Measurements from ENCODE around the gene PRMT1. TPM values are rescaled to one million over a fixed set of nuclear protein-coding genes. Genes with fewer than 3 reads are reported as not detected.

The PRMT1 gene
- total and polyA plus RNA-seq, 9 of the 15 experiments (the other 6 are each of a cell fraction or from before 2014, with no cell fraction given) = 13.3 to 464 (median 326) TPM

DNA sequence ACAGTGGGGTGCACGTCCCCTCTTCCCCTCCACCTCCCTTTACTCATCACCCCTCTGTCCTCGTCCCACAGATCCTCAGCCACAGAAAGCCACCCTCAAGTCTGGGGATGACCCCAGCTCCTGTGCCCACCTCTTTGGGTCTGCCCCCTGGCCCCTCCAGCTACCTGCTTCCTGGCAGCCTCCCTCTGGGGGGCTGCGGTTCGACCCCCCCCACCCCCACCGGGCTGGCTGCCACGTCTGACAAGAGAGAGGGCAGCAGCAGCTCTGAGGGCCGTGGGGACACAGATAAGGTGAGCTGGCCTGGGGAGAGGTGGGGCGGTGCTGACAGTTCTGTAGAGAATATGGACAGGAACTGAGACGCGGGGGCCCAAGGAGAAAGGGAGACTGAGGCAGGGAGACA, 22.5 kb upstream of the PRMT1 start:
- Histone ChIP-seq H3K4me3 (no peak overlapping the region), H3K36me3 (ENCODE audit: control insufficient read depth, insufficient read depth, low read length) (peaks cover 89% of the 10 kb centered on the region; the same call in 2 of the 3 replicates), H3K79me2 (ENCODE audit: control insufficient read depth, insufficient read depth, low read length) (no peaks in the 10 kb centered on the region), H3K4me2 (ENCODE audit: insufficient read depth, low read length) (no peak overlapping the region), H3K9me1 (ENCODE audit: control insufficient read depth, insufficient read depth, low read length) (peaks cover 2% of the 10 kb centered on the region), H3K4me1 (replicated peaks in 1 of 2; ENCODE audit: control insufficient read depth in 2 of 2, insufficient read depth in 2 of 2, low read length in 2 of 2) (peaks cover 0 to 18% of the 10 kb centered on the region in 2 experiments; a peak in 2 of 5 replicates), H3K27ac (ENCODE audit: extremely low read depth, low read depth, low read length) (no peak overlapping the region), H3K9ac (ENCODE audit: insufficient read depth in 1 of 2, low read depth in 2 of 2, low read length in 2 of 2) (no peak overlapping the region), H3K9me3 (replicated peaks; ENCODE audit: control insufficient read depth, insufficient read depth, low read depth, low read length) (no peaks in the 10 kb centered on the region; the same call in 1 of the 2 replicates), H4K20me1 (replicated peaks; ENCODE audit: control insufficient read depth, insufficient read depth, low read length) (0 out of 2 replicates have a peak, but pooled peaks cover 14% of the 10 kb centered on the region), H2AFZ (ENCODE audit: low read depth, low read length) (no peak overlapping the region), H3K27me3 (ENCODE audit: control insufficient read depth in 2 of 2, insufficient read depth in 2 of 2, low read length in 2 of 2) (no peaks in the 10 kb centered on the region)
- ChIA-PET POLR2A (interaction anchor here (1.0 to 4.8 kb wide), 5 partner anchors 12 to 21 kb away, joined by 4 to 28 read pairs (median 13); partner anchors contain the start of genes BCL2L12, IRF3, RRAS and SCAF1), CTCF (ENCODE audit: low intra/inter-chr PET ratio) (no interaction called here)
- BruUV-seq (replicated peaks) = no TSS peak
- no peak for DNase-seq (ENCODE audit: extremely low read depth in 1 of 4, low spot score in 3 of 4)
- intact Hi-C loops (cut with micrococcal nuclease) (no loop called here), in situ Hi-C loops (cut with MboI) (no loop called here)
- FAIRE-seq = no peak
- ATAC-seq = no peak
- WGBS (ENCODE audit: insufficient coverage, low coverage, missing lambda C conversion rate) = 100% methylated on average over 4 of the region's 10 CpGs
- TF ChIP-seq SRSF3 (IDR thresholded peaks at IDR 0.05; ENCODE audit: insufficient read depth, low read length) (no peak), MTF1 (CRISPR knock-in tag; IDR thresholded peaks at IDR 0.05; ENCODE audit: borderline replicate concordance) (no peak), MAFK (IDR thresholded peaks at IDR 0.05; ENCODE audit: low read length) (no peak), ZNF280A (IDR thresholded peaks at IDR 0.05; ENCODE audit: low read depth, partially characterized antibody) (no peak), CREB3L1 (IDR thresholded peaks at IDR 0.05; ENCODE audit: borderline replicate concordance, low read depth) (no peak), CHD4 (IDR thresholded peaks at IDR 0.05; ENCODE audit: insufficient read depth, insufficient replicate concordance, low read depth, low read length, poor library complexity, severe bottlenecking) (no peak), FOXM1 (IDR thresholded peaks at IDR 0.05; ENCODE audit: low read depth) (no peak), FOXM1 (CRISPR knock-in tag; IDR thresholded peaks at IDR 0.05; ENCODE audit: low read depth) (no peak), ZNF282 (CRISPR knock-in tag; IDR thresholded peaks at IDR 0.05) (no peak), RB1 (IDR thresholded peaks at IDR 0.05; ENCODE audit: low read depth) (no peak), ZNF668 (CRISPR knock-in tag; IDR thresholded peaks at IDR 0.05) (no peak), ZNF699 (CRISPR knock-in tag; IDR thresholded peaks at IDR 0.05; ENCODE audit: insufficient replicate concordance) (no peak), ELF4 (CRISPR knock-in tag; IDR thresholded peaks at IDR 0.05) (no peak), TFE3 (CRISPR knock-in tag; IDR thresholded peaks at IDR 0.05) (no peak)
- TF ChIP-seq, protein P1, sequence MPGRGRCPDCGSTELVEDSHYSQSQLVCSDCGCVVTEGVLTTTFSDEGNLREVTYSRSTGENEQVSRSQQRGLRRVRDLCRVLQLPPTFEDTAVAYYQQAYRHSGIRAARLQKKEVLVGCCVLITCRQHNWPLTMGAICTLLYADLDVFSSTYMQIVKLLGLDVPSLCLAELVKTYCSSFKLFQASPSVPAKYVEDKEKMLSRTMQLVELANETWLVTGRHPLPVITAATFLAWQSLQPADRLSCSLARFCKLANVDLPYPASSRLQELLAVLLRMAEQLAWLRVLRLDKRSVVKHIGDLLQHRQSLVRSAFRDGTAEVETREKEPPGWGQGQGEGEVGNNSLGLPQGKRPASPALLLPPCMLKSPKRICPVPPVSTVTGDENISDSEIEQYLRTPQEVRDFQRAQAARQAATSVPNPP (IDR thresholded peaks at IDR 0.05; ENCODE audit: borderline replicate concordance, insufficient read depth, insufficient read length) = no peak
